ENCODE results near the gene ITPR1.

- TF ChIP-seq YY1 (IDR thresholded peaks at IDR 0.05; ENCODE audit: insufficient read depth, insufficient read length) (no peak), SUZ12 (IDR thresholded peaks at IDR 0.05; ENCODE audit: extremely low read depth, insufficient read depth, insufficient read length) (no peak), ZNF274 (IDR thresholded peaks at IDR 0.05; ENCODE audit: low read depth, low read length) (no peak)
These were observed 151.8 kb downstream of the ITPR1 start for GRCh38 chr3:4644951-4645350.
